HEK293 (cell line): ENCODE data around the gene FRMD4A.

Source experiments
- CTCF ChIA-PET: fragments of 350-600 bp; formaldehyde crosslinking; extraction: SDS; loops from one replicate; lab custom pipeline; 2021; ENCODE audit warnings: antibody characterized with exemption; lab: Yijun Ruan, JAX
- POLR2A ChIA-PET: fragments of 300-600 bp; formaldehyde crosslinking; extraction: SDS; loops from one replicate; lab custom pipeline; 2020; ENCODE audit warnings: antibody characterized with exemption, inconsistent platforms; lab: Yijun Ruan, JAX
- H3K27ac ChIP-seq: fragments of 200-500 bp; sonication (Bioruptor generic); 2 replicates; pipeline ENCODE4 v1.5.1; 2014; ENCODE audit warnings: low read depth, low read length, control low read depth, inconsistent platforms; ENCODE audit errors: extremely low read depth
- H3K36me3 ChIP-seq, 2 experiments: fragments of 200-500 bp in 1 of 2; sonication (Bioruptor generic) in 1 of 2; 1 replicate in 1 of 2; 2 replicates in 1 of 2; pipeline ENCODE4 v1.5.1; 2014 to 2017; ENCODE audit warnings: inconsistent platforms in 2 of 2, low read length in 2 of 2; ENCODE audit not compliant: control insufficient read depth in 2 of 2, insufficient read depth in 1 of 2
- H3K4me1 ChIP-seq: fragments of 200-500 bp; sonication (Bioruptor generic); 2 replicates; pipeline ENCODE4 v1.5.1; 2014; ENCODE audit warnings: mild to moderate bottlenecking, low read length, inconsistent platforms; ENCODE audit not compliant: control insufficient read depth, insufficient read depth
- H3K4me3 ChIP-seq: 2 replicates; pipeline ENCODE4 v1.5.1; 2011; ENCODE audit warnings: low read depth, mild to moderate bottlenecking, control low read depth, low read length, moderate library complexity
- H3K9me3 ChIP-seq: fragments of 200-500 bp; sonication (Bioruptor generic); 2 replicates; pipeline ENCODE4 v1.5.1; 2014; ENCODE audit warnings: low read depth, low read length, inconsistent platforms; ENCODE audit not compliant: control insufficient read depth, insufficient read depth
- ELK4 ChIP-seq: IDR thresholded peaks from 2 replicates; pipeline ENCODE4 v1.6.1; 2011; ENCODE audit warnings: mild to moderate bottlenecking, low read depth, low read length, borderline replicate concordance
- GLI4 ChIP-seq: fragments of 450-650 bp; formaldehyde crosslinking; IDR thresholded peaks from 2 replicates; pipeline ENCODE4 v1.5.1; 2016; ENCODE audit warnings: missing biosample characterization, missing genetic modification characterization
- GLIS1 ChIP-seq: fragments of 450-650 bp; formaldehyde crosslinking; IDR thresholded peaks from 2 replicates; pipeline ENCODE4 v1.5.1; 2016; ENCODE audit warnings: missing biosample characterization, missing genetic modification characterization
- KLF17 ChIP-seq: fragments of 450-650 bp; formaldehyde crosslinking; IDR thresholded peaks from 2 replicates; pipeline ENCODE4 v1.5.1; 2016; ENCODE audit warnings: missing biosample characterization, missing genetic modification characterization
- KLF8 ChIP-seq: fragments of 450-650 bp; formaldehyde crosslinking; IDR thresholded peaks from 2 replicates; pipeline ENCODE4 v1.5.1; 2016; ENCODE audit warnings: missing biosample characterization, missing genetic modification characterization
- PRDM10 ChIP-seq: fragments of 450-650 bp; formaldehyde crosslinking; IDR thresholded peaks from 2 replicates; pipeline ENCODE4 v1.5.1; 2016; ENCODE audit warnings: missing biosample characterization, missing genetic modification characterization
- TSHZ1 ChIP-seq: fragments of 450-650 bp; formaldehyde crosslinking; IDR thresholded peaks from 2 replicates; pipeline ENCODE4 v1.5.1; 2016; ENCODE audit warnings: missing biosample characterization, missing genetic modification characterization, borderline replicate concordance
- ZEB2 ChIP-seq: fragments of 450-650 bp; formaldehyde crosslinking; IDR thresholded peaks from 2 replicates; pipeline ENCODE4 v1.5.1; 2016; ENCODE audit warnings: missing biosample characterization, missing genetic modification characterization
- ZNF133 ChIP-seq: fragments of 450-650 bp; formaldehyde crosslinking; IDR thresholded peaks from 2 replicates; pipeline ENCODE4 v1.5.1; 2016; ENCODE audit warnings: missing biosample characterization, missing genetic modification characterization
- ZNF138 ChIP-seq: fragments of 450-650 bp; formaldehyde crosslinking; IDR thresholded peaks from 2 replicates; pipeline ENCODE4 v1.5.1; 2016; ENCODE audit warnings: missing biosample characterization, missing genetic modification characterization, borderline replicate concordance
- ZNF510 ChIP-seq: fragments of 450-650 bp; formaldehyde crosslinking; IDR thresholded peaks from 2 replicates; pipeline ENCODE4 v1.5.1; 2018; ENCODE audit warnings: mild to moderate bottlenecking, missing genetic modification characterization, missing biosample characterization; ENCODE audit not compliant: insufficient replicate concordance
- ZNF518A ChIP-seq: fragments of 450-650 bp; formaldehyde crosslinking; conservative IDR thresholded peaks from 2 replicates; pipeline ENCODE4 v1.5.1; 2016; ENCODE audit warnings: low read depth, missing biosample characterization, missing genetic modification characterization
- ZNF571 ChIP-seq: fragments of 450-650 bp; formaldehyde crosslinking; IDR thresholded peaks from 2 replicates; pipeline ENCODE4 v1.5.0; 2017; ENCODE audit warnings: missing biosample characterization, missing genetic modification characterization

The FRMD4A gene

GRCh38 chr10:14146025-14146424 lies 184.7 kb downstream of the FRMD4A start:
- Histone ChIP-seq H3K9me3 (no peaks in the 10 kb centered on the region), H3K4me1 (no peaks in the 10 kb centered on the region), H3K4me3 (no peak overlapping the region), H3K36me3 (no peaks in the 10 kb centered on the region), H3K27ac (no peak overlapping the region)
- ChIA-PET CTCF (no interaction called here), POLR2A (no interaction called here)
- TF ChIP-seq KLF8 (tag by site-specific recombination): no peak
- TF ChIP-seq PRDM10 (tag by site-specific recombination): no peak
- TF ChIP-seq KLF17: no peak
- TF ChIP-seq ZEB2 (tag by site-specific recombination): no peak
- no peak for TF ChIP-seq GLI4
- no peak for TF ChIP-seq GLIS1 (tag by site-specific recombination)
- no peak for TF ChIP-seq ZNF510 (tag by site-specific recombination)
- TF ChIP-seq, all 188 proteins: peak for 0

GRCh38 chr10:14144451-14144850 lies 186.3 kb downstream of the FRMD4A start:
- Histone ChIP-seq H3K4me3 (no peak overlapping the region), H3K4me1 (no peaks in the 10 kb centered on the region), H3K36me3 (no peaks in the 10 kb centered on the region), H3K9me3 (no peaks in the 10 kb centered on the region), H3K27ac (no peak overlapping the region)
- POLR2A ChIA-PET: no interaction called here
- TF ChIP-seq ZNF571 (tag by site-specific recombination): no peak
- no peak for TF ChIP-seq ZNF518A
- TF ChIP-seq ZNF138 (tag by site-specific recombination): no peak
- TF ChIP-seq TSHZ1 (tag by site-specific recombination): no peak
- TF ChIP-seq ELK4: no peak
- TF ChIP-seq ZNF133 (tag by site-specific recombination): no peak
- CTCF ChIA-PET: no interaction called here
